Measurements from ENCODE around the gene FGD5.

GRCh38 chr3:14959359-14959943 is 140.7 kb downstream of the FGD5 start:
- TF ChIP-seq CTCF (IDR thresholded peaks at IDR 0.05; ENCODE audit: low read length) (no peak), EZH2phosphoT487 (IDR thresholded peaks at IDR 0.05; ENCODE audit: low read length) (no peak), EZH2 (optimal IDR thresholded peaks at IDR 0.05; ENCODE audit: low read depth, low read length) (no peak)
